HepG2 (cell line): ENCODE data around the gene PTGDR.

Experiments used
- CBX5 ChIP-seq: sonication (generic); formaldehyde crosslinking; IDR thresholded peaks from 2 replicates; pipeline ENCODE4 v1.4.0; 2020; ENCODE audit warnings: missing genetic modification reagents, borderline replicate concordance
- ETV6 ChIP-seq: sonication (generic); formaldehyde crosslinking; conservative IDR thresholded peaks from 2 replicates; pipeline ENCODE4 v1.4.0; 2020; ENCODE audit warnings: missing genetic modification reagents
- HDAC1 ChIP-seq: sonication (generic); formaldehyde crosslinking; IDR thresholded peaks from 2 replicates; pipeline ENCODE4 v1.5.1; 2020; ENCODE audit warnings: mild to moderate bottlenecking, missing genetic modification reagents
- JUN ChIP-seq: sonication (generic); formaldehyde crosslinking; IDR thresholded peaks from 2 replicates; pipeline ENCODE4 v1.4.0; 2020; ENCODE audit warnings: mild to moderate bottlenecking, missing genetic modification reagents
- POLR2A ChIP-seq, 2 experiments: IDR thresholded peaks; 2 replicates each; pipeline ENCODE4 v1.6.1; 2011; ENCODE audit warnings: low read depth in 2 of 2, low read length in 2 of 2, mild to moderate bottlenecking in 1 of 2, moderate library complexity in 1 of 2; ENCODE audit not compliant: insufficient read depth in 1 of 2
- SMC3 ChIP-seq: IDR thresholded peaks from 2 replicates; pipeline ENCODE4 v1.6.1; 2011; ENCODE audit warnings: low read length, improper control_type of control experiment
- SMYD3 ChIP-seq: sonication (generic); formaldehyde crosslinking; IDR thresholded peaks from 2 replicates; pipeline ENCODE4 v1.8.1; 2023; ENCODE audit warnings: mild to moderate bottlenecking, missing genetic modification reagents

DNA sequence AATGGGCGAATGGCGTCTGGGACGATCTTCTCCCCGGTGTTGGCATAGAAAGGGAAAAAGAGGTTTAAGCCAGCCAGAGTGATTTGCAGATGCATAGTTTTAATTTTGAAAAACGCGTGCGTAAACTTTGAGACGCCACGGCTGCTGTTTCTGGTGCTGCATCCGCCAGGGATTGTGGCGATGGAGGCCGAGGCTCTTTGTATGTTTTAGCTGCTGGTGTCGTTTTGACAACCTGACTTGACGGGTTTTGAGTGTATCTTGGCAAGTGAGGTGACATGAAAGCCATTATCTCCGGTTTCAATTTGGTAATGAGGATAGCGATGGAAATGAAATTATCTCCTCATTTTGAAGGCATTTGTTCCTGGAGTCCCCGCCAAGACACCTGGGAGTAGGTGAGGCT lies 1.6 kb downstream of the PTGDR start:
- no peak for TF ChIP-seq ETV6 (CRISPR knock-in tag)
- no peak for TF ChIP-seq HDAC1
- TF ChIP-seq SMC3: no peak
- no peak for TF ChIP-seq POLR2A (IDR thresholded peaks at IDR 0.05; ENCODE audit: insufficient read depth in 1 of 2, low read depth in 2 of 2, low read length in 2 of 2)
- no peak for TF ChIP-seq CBX5
- TF ChIP-seq SMYD3 (CRISPR knock-in tag): no peak
- no peak for TF ChIP-seq JUN (CRISPR knock-in tag)
